VCaP (cell line): ENCODE results near the gene JCAD.

Experiments used
- H3K27ac ChIP-seq: fragments of 450-650 bp; 2 replicates; pipeline ENCODE4 v1.5.1; 2017
- TF ChIP-seq, protein P1 (sequence below): fragments of 450-650 bp; conservative IDR thresholded peaks from 2 replicates; pipeline ENCODE4 v1.5.1; 2017; ENCODE audit warnings: mild to moderate bottlenecking, moderate library complexity

Gene JCAD

DNA sequence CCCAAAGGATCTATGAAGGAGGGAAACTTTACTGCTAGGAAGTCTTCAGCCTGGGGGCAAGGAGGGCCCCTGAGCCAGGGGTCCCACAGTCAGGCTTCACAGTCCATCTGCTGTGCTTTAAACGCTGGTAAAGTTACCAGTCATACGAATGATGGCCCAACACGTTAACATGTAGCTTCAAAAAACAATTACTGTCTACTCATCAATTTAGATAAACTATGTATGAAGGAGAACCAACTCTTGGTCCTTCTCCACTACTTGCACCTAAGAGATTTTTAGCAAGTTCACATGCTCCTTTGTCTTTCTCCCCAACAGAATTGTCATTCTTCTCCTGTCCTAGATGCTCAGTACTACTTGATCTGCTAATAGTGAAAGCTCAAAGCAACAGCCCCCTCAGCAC, 16.6 kb downstream of the JCAD start:
- H3K27ac ChIP-seq = no peak overlapping the region
- TF ChIP-seq, protein P1, sequence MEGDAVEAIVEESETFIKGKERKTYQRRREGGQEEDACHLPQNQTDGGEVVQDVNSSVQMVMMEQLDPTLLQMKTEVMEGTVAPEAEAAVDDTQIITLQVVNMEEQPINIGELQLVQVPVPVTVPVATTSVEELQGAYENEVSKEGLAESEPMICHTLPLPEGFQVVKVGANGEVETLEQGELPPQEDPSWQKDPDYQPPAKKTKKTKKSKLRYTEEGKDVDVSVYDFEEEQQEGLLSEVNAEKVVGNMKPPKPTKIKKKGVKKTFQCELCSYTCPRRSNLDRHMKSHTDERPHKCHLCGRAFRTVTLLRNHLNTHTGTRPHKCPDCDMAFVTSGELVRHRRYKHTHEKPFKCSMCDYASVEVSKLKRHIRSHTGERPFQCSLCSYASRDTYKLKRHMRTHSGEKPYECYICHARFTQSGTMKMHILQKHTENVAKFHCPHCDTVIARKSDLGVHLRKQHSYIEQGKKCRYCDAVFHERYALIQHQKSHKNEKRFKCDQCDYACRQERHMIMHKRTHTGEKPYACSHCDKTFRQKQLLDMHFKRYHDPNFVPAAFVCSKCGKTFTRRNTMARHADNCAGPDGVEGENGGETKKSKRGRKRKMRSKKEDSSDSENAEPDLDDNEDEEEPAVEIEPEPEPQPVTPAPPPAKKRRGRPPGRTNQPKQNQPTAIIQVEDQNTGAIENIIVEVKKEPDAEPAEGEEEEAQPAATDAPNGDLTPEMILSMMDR = no peak

GRCh38 chr10:30041196-30042105, 17.9 kb downstream of the JCAD start:
- TF ChIP-seq, protein P1 = no peak
- no peak overlapping the region for H3K27ac ChIP-seq

DNA sequence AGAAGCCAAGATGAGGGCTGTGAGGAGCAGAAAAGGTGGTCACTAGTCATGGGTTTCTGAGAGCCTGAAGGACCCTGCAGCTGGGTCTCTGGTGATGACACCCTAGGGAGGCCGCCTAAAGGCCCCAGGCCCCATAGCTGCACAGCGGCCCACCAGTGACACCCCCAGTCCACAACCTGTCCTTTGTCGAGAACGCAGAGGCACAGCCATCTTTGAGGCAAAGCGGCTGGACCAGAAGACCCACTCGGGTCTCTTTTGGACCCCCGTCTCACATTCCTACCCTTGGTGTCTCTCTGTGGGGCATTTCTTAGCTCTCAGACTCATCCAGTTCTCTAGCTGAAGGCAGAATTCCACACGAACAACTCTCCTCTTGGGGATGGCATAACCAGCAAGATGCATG, 18.8 kb downstream of the JCAD start:
- no peak overlapping the region for H3K27ac ChIP-seq
- TF ChIP-seq, protein P1 = no peak

- no peak overlapping the region for H3K27ac ChIP-seq
- TF ChIP-seq, protein P1 = no peak
These were observed 19.4 kb downstream of the JCAD start for GRCh38 chr10:30039988-30040387.

- TF ChIP-seq, protein P1 = no peak
- no peak overlapping the region for H3K27ac ChIP-seq
These were observed 19.8 kb downstream of the JCAD start for GRCh38 chr10:30039567-30039966.

GRCh38 chr10:30038781-30039536, 20.4 kb downstream of the JCAD start:
- TF ChIP-seq, protein P1 = no peak
- no peak overlapping the region for H3K27ac ChIP-seq

DNA sequence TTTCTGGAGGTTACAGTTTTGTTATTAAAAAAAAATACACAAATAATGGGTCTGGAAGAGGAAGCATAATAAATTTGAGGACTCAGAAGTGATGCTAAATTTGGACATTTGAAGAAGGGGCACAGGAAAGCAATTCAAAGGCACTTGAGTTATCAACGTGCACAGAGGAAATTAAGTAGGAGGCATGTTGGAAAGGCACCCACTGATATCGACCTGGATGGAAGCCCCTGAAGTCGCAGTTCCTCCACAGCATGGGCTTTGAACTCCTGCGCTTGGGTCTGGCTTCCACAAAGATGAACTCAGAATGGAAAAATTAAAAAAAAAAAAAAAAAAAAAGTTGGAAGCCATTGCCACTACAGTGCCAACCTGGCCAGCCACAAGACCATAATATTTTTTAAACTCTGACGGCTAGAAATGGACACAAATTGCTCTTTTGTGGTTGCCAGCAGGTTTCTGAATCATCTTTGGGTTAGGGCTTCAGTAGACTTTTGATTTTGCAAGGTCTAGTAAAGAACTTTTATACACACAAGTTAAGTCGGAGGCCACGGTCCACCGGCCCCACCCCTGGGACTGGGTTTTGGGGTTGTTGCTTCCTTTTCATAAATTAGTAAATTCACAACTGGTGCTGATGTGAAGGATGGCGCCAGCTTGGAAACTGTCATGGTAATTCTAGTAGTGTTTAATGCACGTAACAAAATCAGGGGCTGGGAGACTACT, 21.6 kb downstream of the JCAD start:
- H3K27ac ChIP-seq = no peak overlapping the region
- TF ChIP-seq, protein P1 = no peak
